ENCODE data around the gene FST. TPM values are rescaled to one million over a fixed set of nuclear protein-coding genes. Genes with fewer than 3 reads are reported as not detected.

Gene FST, protein sequence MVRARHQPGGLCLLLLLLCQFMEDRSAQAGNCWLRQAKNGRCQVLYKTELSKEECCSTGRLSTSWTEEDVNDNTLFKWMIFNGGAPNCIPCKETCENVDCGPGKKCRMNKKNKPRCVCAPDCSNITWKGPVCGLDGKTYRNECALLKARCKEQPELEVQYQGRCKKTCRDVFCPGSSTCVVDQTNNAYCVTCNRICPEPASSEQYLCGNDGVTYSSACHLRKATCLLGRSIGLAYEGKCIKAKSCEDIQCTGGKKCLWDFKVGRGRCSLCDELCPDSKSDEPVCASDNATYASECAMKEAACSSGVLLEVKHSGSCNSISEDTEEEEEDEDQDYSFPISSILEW
- 2.9 TPM for total RNA-seq
- long read RNA-seq, partial matches to known transcripts = 2 of 3 reads
- long read RNA-seq, other reads (novel, unspliced or antisense) = 1 of 3 reads

- no peak for DNase-seq (ENCODE audit: low spot score)
Measured at GRCh38 chr5:53480416-53481158, at the start of gene FST. Gene FST (plus strand): TSS chr5:53480629. CDS start chr5:53480792, 163 bp downstream.

DNA sequence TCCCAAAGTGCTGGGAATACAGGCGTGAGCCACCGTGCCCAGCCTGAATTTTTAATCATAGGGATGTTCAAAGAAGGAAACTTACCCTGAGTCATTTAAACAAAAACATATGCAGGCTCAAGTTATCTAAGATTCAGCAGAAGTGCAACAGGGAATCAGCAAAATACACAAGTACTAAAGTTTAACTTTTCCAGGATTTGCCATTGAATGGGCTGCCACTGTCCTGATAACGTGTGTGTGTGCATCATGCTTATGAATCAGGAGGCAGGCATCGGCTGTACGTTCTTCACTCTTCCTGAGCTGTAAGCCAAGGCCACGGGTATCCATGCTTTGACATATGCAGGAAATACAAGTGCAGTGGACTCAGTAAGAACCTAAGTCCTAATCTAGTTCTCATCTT lies 48.8 kb upstream of the FST start:
- no peak for DNase-seq (ENCODE audit: low spot score)

DNA sequence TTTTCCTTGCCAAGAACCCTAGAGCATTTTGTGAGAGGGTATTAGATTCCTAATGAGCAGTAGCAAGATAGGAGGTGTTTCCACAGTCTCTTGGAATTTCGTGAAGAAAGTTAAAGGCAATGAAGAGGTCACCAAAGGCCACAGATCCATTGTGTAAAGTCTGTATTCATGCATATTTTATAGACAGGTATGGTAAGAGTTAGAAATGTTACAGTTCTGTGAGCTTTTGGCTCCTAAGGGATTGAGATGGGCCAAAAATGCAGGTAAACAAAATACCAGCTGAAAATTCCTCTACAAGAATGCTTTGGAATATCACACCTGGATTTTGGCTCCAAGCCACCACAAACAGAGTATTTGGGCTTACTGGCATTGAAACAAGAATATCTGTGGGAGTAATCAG lies 47.4 kb upstream of the FST start:
- no peak for DNase-seq (ENCODE audit: low spot score)

DNA sequence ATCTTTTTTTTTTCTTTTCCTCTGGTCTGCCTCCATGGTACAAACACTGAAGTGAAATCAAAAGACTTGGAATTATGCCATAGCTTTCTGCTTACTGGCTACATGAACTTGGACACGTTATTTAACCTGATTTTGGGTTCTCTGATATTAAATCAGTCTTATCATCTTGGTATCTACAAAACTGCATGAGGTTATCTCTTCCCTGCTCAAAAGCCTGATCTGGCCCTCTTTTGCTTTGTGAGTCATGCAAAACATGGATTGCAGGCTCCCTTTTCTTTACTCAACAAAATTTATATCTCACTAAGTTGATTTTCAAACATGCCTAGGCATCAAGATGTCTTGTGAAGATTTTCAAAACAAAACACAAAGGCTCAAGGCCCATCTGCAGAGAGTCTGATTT lies 45.9 kb upstream of the FST start:
- DNase-seq (ENCODE audit: low spot score) = no peak

DNA sequence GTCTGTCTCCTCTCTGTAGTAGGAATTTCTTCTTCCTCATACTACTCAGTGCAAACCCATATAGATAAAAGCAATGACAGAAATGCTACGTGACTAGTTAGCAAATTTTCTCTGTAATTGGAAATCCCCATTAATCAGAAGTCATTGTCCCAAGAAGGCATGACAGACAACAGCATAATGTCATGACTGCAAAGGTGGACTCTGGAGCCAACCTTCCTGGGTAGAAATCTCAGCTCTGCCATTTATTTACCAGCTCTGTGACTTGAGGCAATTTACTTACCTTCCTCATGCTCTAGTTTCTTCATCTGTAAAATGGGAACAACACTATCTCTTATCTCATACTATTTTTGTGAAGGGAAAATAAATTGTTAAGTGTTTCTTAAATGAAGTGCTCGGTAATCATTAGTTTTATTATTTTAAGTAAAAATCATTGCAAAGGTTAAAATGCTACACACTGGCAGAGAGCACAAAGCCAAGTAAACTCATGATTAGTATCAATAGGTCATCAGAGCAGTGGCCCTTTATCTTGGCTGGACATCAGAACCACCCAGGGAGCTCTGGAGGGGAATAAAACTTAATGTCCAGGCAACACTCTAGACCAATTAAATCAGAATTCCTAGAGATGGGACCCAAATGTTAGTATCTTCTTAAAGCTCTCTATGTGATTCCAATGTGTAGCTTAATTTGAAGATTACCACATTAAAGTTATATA lies 43.8 kb upstream of the FST start:
- DNase-seq (ENCODE audit: low spot score) = no peak

GRCh38 chr5:53438079-53438478 lies 42.4 kb upstream of the FST start:
- DNase-seq (ENCODE audit: low spot score) = no peak

DNA sequence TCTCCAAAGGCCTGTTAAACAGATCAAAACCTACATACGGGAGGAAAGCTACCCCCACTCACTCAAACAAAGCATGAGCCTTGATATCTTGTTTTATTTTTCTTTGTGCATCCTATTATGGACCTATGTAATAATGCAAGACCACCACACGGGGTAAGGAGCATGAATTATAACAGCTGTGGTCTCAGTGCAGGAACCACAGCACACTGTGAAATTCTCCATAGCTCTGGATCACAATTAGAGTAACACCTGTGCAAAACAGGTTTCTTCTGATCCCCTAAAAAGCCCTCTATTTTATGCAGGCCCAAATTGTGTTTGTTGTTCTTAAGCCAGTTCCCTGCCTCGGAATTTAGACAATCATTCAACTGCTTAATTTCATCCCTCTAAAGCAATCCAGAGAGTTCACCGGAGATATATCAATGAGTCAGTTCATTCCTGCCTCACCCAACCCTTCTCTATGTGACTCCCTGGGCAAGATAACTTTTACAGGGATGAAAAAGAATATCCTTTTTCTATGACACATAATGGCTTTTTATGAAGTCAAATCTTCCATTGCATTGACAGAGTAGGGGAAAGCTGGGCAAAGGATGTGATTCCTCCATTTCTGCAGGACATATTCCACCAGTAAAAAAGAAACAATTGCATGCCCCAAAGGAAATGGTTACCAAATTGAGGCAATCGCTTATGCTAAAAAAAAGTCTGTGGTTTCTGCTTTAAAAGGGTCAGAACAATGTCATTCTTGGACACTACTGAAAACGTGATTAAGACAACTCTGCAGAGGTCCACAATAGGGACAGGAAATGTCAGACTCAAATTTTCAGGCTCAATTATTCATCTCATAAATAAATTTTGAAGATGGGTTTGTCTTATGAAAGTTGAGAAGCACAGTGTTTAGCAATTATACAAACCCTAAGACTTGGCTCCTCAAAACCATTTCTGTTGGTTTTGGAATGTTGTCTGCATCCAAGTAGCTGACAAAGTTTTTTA lies 41.6 kb upstream of the FST start:
- no peak for DNase-seq (ENCODE audit: low spot score)

DNA sequence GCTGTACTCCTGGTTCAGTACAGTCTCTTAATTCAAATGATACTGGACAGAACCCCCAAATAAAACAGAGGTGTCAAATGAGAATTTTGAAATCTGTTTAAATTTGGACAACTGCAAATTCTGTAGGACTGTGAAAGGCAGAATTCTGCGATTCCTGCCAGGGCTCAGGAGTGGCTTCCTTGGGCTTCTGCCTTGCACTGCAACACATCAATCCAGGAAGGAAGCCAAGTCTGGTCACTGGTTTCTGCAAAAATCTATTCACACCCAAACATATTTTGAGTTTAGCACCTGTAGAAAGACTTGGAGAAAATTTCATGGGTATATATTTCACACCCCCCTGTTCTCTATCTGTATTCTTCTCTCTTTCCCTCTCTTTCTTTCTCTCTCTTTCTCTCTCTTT lies 37.5 kb upstream of the FST start:
- no peak for DNase-seq (ENCODE audit: low spot score)

DNA sequence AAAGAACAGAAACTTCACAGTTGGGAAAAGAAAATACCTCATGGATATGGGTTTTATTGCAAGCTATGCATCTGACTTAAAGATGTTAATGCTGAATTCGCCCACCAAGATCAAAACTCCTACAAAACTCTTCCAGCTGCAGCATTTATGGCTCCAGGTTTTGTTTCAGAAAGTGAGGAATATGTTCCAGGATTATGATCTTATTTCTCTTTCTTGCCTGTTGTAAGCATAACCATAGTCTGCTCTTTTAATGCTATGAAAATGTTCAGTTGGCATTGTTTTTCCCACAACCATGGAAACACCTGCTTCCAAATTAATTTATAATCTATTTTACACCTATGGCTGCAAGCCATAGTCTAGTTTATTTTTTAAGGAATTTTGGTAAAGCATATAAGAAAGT lies 34.9 kb upstream of the FST start:
- no peak for DNase-seq (ENCODE audit: low spot score)

GRCh38 chr5:53446908-53447307 lies 33.5 kb upstream of the FST start:
- no peak for DNase-seq (ENCODE audit: low spot score)

DNA sequence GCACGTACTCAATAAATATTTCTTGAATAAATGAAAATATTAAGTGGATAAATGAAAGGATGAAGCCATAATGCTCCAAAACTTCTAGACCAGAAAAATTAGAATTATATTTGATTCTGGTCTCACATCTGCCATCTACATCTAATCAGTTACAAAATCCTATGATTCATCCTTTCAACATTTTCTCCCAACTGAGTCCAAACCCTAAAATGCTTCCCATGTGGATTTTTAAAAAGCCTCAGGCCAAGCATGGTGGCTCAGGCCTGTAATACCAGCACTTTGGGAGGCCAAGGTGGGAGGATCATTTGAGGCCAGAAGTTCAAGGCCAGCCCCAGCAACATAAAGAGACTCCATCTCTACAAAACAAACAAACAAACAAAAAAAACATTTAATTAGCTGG lies 31.6 kb upstream of the FST start:
- no peak for DNase-seq (ENCODE audit: low spot score)

DNA sequence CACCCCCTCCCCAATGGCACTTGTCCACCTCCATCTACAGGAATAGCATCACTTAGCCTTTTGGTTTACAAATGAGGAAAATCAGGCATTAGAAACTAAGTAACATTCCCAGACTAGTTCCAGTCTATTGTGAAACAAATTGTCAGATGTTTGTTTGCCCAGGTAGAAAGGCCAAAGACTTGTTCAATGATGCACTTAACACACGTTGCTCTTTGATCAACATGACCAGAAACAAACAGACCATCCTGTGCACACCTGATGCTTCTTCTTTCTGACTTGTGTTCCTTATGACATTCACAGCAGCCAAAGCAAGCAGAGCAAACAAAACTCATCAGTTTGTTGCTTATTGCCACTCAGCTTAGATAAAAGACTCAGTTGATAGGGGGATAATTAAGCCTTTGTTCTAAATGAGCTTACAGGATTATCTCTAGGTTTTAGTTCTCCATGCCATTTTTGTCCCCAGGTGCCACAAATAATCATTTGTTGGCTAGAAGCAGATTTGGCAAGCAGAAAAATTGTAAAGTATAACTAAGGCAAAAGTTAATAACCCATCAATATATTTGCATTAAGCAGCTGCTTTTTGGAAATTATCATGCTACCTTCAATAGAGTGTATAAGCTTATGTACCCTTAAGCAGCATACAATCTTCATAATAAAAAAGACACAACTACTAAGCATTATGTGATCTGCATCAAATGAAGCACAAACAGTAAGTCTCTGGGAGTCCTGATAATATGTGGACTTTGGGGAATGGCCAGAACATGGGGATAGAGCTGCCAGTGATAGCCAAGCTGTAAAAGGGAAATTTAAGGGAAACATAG lies 26.3 kb upstream of the FST start:
- no peak for DNase-seq (ENCODE audit: low spot score)

- no peak for DNase-seq (ENCODE audit: low spot score)
Measured at GRCh38 chr5:53454719-53455000, 25.8 kb upstream of the FST start.

DNA sequence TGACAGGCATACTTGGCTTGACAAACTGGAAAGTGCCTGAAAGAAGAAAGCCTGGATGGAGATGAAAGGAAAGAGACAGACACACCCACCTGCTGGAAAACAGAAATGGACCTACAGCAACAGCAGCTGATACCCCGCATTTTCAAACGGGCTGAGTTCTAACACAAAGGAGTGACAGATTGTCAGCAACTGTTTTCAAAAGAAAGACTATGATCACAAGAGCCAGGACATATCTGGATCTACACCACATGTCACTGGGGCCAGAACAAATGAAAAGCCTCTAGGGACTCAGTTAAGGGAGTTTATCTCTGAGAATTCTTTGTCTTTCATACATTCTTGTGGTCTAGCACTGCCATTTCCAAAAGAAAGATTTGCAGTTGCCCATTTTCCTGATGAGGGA lies 24.1 kb upstream of the FST start:
- no peak for DNase-seq (ENCODE audit: low spot score)

GRCh38 chr5:53463909-53464621 lies 16.4 kb upstream of the FST start:
- DNase-seq (ENCODE audit: low spot score) = no peak

DNA sequence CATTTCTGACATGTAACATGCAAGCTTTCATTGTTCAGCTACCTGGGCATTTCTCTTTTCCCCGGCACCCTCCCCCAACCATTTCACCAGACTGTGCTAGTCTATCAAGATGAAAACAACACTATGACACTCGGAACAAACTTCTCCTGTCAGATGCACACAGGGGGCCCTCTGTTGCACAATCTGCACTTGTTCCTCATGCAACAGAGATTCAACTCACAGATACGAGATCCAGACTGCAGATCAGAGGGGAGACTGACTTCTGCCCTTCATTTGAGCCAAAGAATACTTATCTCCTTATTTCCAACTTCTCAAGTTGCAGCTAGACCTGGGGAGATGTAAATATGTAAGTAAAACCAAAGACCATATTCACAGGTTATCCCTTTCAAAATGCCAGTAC lies 15.7 kb upstream of the FST start:
- no peak for DNase-seq (ENCODE audit: low spot score)

DNA sequence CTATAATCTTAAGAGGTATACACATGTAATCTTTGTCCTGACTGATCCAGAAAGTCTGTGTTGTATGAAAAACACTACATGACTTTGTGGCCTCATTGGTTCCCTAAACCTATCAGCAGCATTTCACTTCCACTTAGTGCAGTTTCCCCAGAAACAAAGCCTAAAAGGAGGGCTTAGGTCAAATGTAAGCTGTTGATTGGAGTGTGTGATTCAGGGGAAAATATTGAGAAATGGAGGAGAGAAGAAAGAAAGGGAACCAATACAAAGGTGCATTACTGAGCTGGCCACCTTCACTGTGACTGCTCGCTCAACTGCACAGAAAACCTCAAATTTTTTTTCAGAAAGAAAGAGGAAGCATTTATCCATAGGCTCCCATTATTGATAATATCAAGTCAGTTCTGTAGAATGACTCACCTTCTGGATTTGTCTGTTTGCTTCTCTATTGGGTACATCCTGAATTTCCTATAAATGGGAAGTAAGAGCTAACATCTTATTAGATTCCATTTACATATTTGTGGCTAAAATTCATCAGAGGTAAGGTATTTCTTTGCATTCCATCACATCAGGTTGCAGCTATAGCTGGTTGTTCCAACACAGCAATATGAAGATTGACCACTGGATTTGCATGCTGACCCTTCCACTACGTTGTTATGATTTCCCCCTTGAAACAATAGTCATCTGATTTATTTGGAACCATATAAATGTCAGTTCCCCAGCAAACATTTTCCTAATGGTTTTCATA lies 10.3 kb upstream of the FST start:
- no peak for DNase-seq (ENCODE audit: low spot score)

GRCh38 chr5:53472279-53472678 lies 8.2 kb upstream of the FST start:
- no peak for DNase-seq (ENCODE audit: low spot score)

All from mesenteric fat pad (tissue), 1 donor.